Putamen (tissue), 1 donor: ENCODE measurements around the gene RTP3.
A peak's percentile ranks its signal among the peaks of the same experiment; 100 is the strongest.

Experiments
- DNase-seq: peaks from one replicate; pipeline ENCODE4 v3.0.0-alpha.2; 2016; ENCODE audit warnings: low spot score

Gene RTP3

GRCh38 chr3:46469680-46470357, 28.0 kb upstream of the RTP3 start:
- no peak for DNase-seq

- no peak for DNase-seq
Measured at GRCh38 chr3:46470831-46471230, 26.9 kb upstream of the RTP3 start.

GRCh38 chr3:46471371-46471914, 26.3 kb upstream of the RTP3 start:
- DNase-seq: no peak

GRCh38 chr3:46472736-46473135, 25.0 kb upstream of the RTP3 start:
- DNase-seq: no peak

GRCh38 chr3:46477145-46477544, 20.6 kb upstream of the RTP3 start:
- no peak for DNase-seq

GRCh38 chr3:46477756-46478155, 20.0 kb upstream of the RTP3 start:
- DNase-seq: no peak

GRCh38 chr3:46478341-46478740, 19.4 kb upstream of the RTP3 start:
- DNase-seq: no peak

- no peak for DNase-seq
Measured at GRCh38 chr3:46479021-46479420, 18.8 kb upstream of the RTP3 start.

- no peak for DNase-seq
Measured at GRCh38 chr3:46479696-46480095, 18.1 kb upstream of the RTP3 start.

- peak; percentile 44 for DNase-seq
Measured at GRCh38 chr3:46480491-46481195, 17.1 kb upstream of the RTP3 start.

GRCh38 chr3:46481636-46482035, 16.1 kb upstream of the RTP3 start:
- DNase-seq: no peak

GRCh38 chr3:46482632-46483350, 15.0 kb upstream of the RTP3 start:
- no peak for DNase-seq

GRCh38 chr3:46483825-46484224, 14.0 kb upstream of the RTP3 start:
- no peak for DNase-seq

- no peak for DNase-seq
Measured at GRCh38 chr3:46484388-46484787, 13.4 kb upstream of the RTP3 start.

- no peak for DNase-seq
Measured at GRCh38 chr3:46484911-46485778, 12.6 kb upstream of the RTP3 start.

GRCh38 chr3:46485779-46486175, 12.0 kb upstream of the RTP3 start:
- no peak for DNase-seq

- peak; percentile 76 for DNase-seq
Measured at GRCh38 chr3:46488735-46489361, 8.9 kb upstream of the RTP3 start.

GRCh38 chr3:46489381-46489780, 8.4 kb upstream of the RTP3 start:
- DNase-seq: no peak

- no peak for DNase-seq
Measured at GRCh38 chr3:46489875-46490274, 7.9 kb upstream of the RTP3 start.

- DNase-seq: no peak
Measured at GRCh38 chr3:46490338-46491084, 7.3 kb upstream of the RTP3 start.
